Neural cell (in vitro differentiated cells): ENCODE data around the gene INTS6. TPM values are rescaled to one million over a fixed set of nuclear protein-coding genes. Genes with fewer than 3 reads are reported as not detected.

Experiments used
- H2AFZ ChIP-seq: fragments of 200-600, 300-800 bp; sonication (generic), shearing (Covaris generic); 2 replicates; pipeline ENCODE4 v1.6.0; 2014; ENCODE audit warnings: low read depth, mild to moderate bottlenecking, antibody characterized with exemption, low read length, moderate library complexity
- H3F3A ChIP-seq: fragments of 200-600 bp; shearing (Covaris generic); 2 replicates; pipeline ENCODE4 v1.6.1; 2016; ENCODE audit warnings: mild to moderate bottlenecking, moderate library complexity, mixed read lengths, antibody characterized with exemption, low read length; ENCODE audit not compliant: insufficient read depth, poor library complexity, severe bottlenecking
- H3K27ac ChIP-seq: fragments of 200-600, 300-800 bp; sonication (generic), shearing (Covaris generic); 2 replicates; pipeline ENCODE4 v1.5.1; 2014; ENCODE audit warnings: mild to moderate bottlenecking, low read length, moderate library complexity
- H3K27me3 ChIP-seq: fragments of 300-800, 200-600 bp; sonication (generic), shearing (Covaris generic); 2 replicates; pipeline ENCODE4 v1.6.0; 2014; ENCODE audit warnings: mild to moderate bottlenecking, low read depth, low read length, moderate library complexity; ENCODE audit not compliant: insufficient read depth
- H3K36me3 ChIP-seq: fragments of 300-800, 200-600 bp; sonication (generic), shearing (Covaris generic); 2 replicates; pipeline ENCODE4 v1.5.1; 2014; ENCODE audit warnings: mild to moderate bottlenecking, antibody characterized with exemption, low read length, moderate library complexity; ENCODE audit not compliant: insufficient read depth
- H3K4me2 ChIP-seq: fragments of 300-800, 200-600 bp; sonication (generic), shearing (Covaris generic); 2 replicates; pipeline ENCODE4 v1.6.0; 2014; ENCODE audit warnings: mild to moderate bottlenecking, low read length
- H3K4me3 ChIP-seq: fragments of 300-800, 200-600 bp; sonication (generic), shearing (Covaris generic); 2 replicates; pipeline ENCODE4 v1.5.1; 2014; ENCODE audit warnings: mild to moderate bottlenecking, low read length, moderate library complexity
- H3K79me2 ChIP-seq: fragments of 200-600 bp; shearing (Covaris generic); replicated peaks from 2 replicates; pipeline ENCODE4 v1.6.0; 2014; ENCODE audit warnings: mild to moderate bottlenecking, low read length, moderate library complexity; ENCODE audit not compliant: insufficient read depth
- H3K9ac ChIP-seq: fragments of 300-800, 200-600 bp; sonication (generic), shearing (Covaris generic); 2 replicates; pipeline ENCODE4 v1.6.1; 2016; ENCODE audit warnings: mild to moderate bottlenecking, low read length, mixed read lengths
- H3K9me2 ChIP-seq: fragments of 200-600 bp; shearing (Covaris generic); 2 replicates; pipeline ENCODE4 v1.6.1; 2016; ENCODE audit warnings: mild to moderate bottlenecking, low read length, mixed read lengths; ENCODE audit not compliant: insufficient read depth
- H3K9me3 ChIP-seq: fragments of 200-600, 300-800 bp; sonication (generic), shearing (Covaris generic); 2 replicates; pipeline ENCODE4 v1.6.1; 2016; ENCODE audit warnings: mild to moderate bottlenecking, mixed run types, low read length, moderate library complexity, mixed read lengths
- H4K20me1 ChIP-seq: fragments of 200-600 bp; shearing (Covaris generic); 2 replicates; pipeline ENCODE4 v1.6.1; 2016; ENCODE audit warnings: mild to moderate bottlenecking, mixed run types; ENCODE audit not compliant: insufficient read depth
- EP300 ChIP-seq: fragments of 450-650 bp; conservative IDR thresholded peaks from 2 replicates; pipeline ENCODE4 v1.6.1; 2014; ENCODE audit warnings: antibody characterized with exemption, mild to moderate bottlenecking, moderate library complexity; ENCODE audit not compliant: poor library complexity, severe bottlenecking
- EZH2 ChIP-seq: fragments of 200-600, 300-800 bp; shearing (Covaris generic), sonication (generic); IDR thresholded peaks from 2 replicates; pipeline ENCODE4 v1.6.1; 2014; ENCODE audit warnings: antibody characterized with exemption, low read length, borderline replicate concordance, mild to moderate bottlenecking; ENCODE audit not compliant: insufficient read depth, poor library complexity, severe bottlenecking
- MXI1 ChIP-seq: fragments of 450-650 bp; conservative IDR thresholded peaks from 2 replicates; pipeline ENCODE4 v1.6.1; 2014; ENCODE audit warnings: antibody characterized with exemption, mild to moderate bottlenecking; ENCODE audit not compliant: poor library complexity, severe bottlenecking
- POLR2AphosphoS5 ChIP-seq: IDR thresholded peaks from 2 replicates; pipeline ENCODE4 v1.6.1; 2012
- RAD21 ChIP-seq: fragments of 450-650 bp; conservative IDR thresholded peaks from 2 replicates; pipeline ENCODE4 v1.6.1; 2014; ENCODE audit warnings: antibody characterized with exemption, mild to moderate bottlenecking, moderate library complexity
- SMC3 ChIP-seq: fragments of 450-650 bp; conservative IDR thresholded peaks from 2 replicates; pipeline ENCODE4 v1.6.1; 2014; ENCODE audit warnings: antibody characterized with exemption, mild to moderate bottlenecking, moderate library complexity; ENCODE audit not compliant: poor library complexity
- TAF1 ChIP-seq: IDR thresholded peaks from 2 replicates; pipeline ENCODE4 v1.6.1; 2012; ENCODE audit warnings: low read depth
- polyA plus RNA-seq: library from polyadenylated mRNA; depleted of rRNA; stranded (reverse); fragments of >200 nt; gene quantifications from 2 replicates; pipeline ENCODE4 v1.2.3, GENCODE V29; 2014
- TF ChIP-seq, protein P1 (sequence below): fragments of 450-650 bp; IDR thresholded peaks from 2 replicates; pipeline ENCODE4 v1.5.1; 2014; ENCODE audit warnings: antibody characterized with exemption, mild to moderate bottlenecking, moderate library complexity; ENCODE audit not compliant: poor library complexity, severe bottlenecking
- TF ChIP-seq, protein P2 (sequence below): IDR thresholded peaks from 2 replicates; pipeline ENCODE4 v1.6.1; 2012; ENCODE audit warnings: borderline replicate concordance

Gene INTS6
- polyA plus RNA-seq, 1 donor from 2014 or later, result 22.6 TPM

DNA sequence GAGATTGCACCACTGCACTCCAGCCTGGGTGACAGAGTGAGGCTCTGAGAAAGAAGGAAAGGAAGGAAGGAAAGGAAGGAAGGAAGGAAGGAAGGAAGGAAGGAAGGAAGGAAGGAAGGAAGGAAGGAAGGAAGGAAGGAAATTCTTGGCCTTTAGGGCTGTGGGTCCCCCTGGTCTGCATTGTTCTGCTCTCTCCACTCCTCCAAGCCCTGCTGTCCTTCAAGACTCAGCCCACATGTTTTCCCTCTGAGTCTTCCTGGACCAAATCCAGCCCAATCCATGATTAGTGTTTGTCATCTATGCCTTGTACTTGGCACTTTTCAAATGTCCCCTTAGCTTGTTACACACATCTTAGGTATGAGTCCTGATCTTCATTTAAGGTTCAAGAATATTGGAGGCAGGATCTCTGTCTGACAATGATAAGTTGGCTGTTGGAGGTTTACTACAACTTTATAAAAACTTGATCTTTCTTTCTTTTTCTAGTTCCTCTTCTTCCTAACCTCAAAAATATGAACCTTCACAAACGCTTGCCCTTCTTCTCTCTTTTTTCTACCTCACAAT lies 48.8 kb upstream of the INTS6 start:
- no peak overlapping the region for H3K4me3 ChIP-seq
- no peaks in the 10 kb centered on the region for H4K20me1 ChIP-seq
- no peak overlapping the region for H3K4me2 ChIP-seq
- H3K27me3 ChIP-seq, result no peaks in the 10 kb centered on the region
- H3K27ac ChIP-seq, result no peak overlapping the region
- H3K9me3 ChIP-seq, result no peaks in the 10 kb centered on the region
- H3K79me2 ChIP-seq, result no peaks in the 10 kb centered on the region
- H3K9ac ChIP-seq, result no peak overlapping the region
- no peaks in the 10 kb centered on the region for H3K9me2 ChIP-seq
- TF ChIP-seq EP300, result no peak
- TF ChIP-seq POLR2AphosphoS5, result no peak
- TF ChIP-seq, protein P1, sequence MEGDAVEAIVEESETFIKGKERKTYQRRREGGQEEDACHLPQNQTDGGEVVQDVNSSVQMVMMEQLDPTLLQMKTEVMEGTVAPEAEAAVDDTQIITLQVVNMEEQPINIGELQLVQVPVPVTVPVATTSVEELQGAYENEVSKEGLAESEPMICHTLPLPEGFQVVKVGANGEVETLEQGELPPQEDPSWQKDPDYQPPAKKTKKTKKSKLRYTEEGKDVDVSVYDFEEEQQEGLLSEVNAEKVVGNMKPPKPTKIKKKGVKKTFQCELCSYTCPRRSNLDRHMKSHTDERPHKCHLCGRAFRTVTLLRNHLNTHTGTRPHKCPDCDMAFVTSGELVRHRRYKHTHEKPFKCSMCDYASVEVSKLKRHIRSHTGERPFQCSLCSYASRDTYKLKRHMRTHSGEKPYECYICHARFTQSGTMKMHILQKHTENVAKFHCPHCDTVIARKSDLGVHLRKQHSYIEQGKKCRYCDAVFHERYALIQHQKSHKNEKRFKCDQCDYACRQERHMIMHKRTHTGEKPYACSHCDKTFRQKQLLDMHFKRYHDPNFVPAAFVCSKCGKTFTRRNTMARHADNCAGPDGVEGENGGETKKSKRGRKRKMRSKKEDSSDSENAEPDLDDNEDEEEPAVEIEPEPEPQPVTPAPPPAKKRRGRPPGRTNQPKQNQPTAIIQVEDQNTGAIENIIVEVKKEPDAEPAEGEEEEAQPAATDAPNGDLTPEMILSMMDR, result no peak
- no peak for TF ChIP-seq EZH2
- TF ChIP-seq SMC3, result no peak
- TF ChIP-seq, protein P2, sequence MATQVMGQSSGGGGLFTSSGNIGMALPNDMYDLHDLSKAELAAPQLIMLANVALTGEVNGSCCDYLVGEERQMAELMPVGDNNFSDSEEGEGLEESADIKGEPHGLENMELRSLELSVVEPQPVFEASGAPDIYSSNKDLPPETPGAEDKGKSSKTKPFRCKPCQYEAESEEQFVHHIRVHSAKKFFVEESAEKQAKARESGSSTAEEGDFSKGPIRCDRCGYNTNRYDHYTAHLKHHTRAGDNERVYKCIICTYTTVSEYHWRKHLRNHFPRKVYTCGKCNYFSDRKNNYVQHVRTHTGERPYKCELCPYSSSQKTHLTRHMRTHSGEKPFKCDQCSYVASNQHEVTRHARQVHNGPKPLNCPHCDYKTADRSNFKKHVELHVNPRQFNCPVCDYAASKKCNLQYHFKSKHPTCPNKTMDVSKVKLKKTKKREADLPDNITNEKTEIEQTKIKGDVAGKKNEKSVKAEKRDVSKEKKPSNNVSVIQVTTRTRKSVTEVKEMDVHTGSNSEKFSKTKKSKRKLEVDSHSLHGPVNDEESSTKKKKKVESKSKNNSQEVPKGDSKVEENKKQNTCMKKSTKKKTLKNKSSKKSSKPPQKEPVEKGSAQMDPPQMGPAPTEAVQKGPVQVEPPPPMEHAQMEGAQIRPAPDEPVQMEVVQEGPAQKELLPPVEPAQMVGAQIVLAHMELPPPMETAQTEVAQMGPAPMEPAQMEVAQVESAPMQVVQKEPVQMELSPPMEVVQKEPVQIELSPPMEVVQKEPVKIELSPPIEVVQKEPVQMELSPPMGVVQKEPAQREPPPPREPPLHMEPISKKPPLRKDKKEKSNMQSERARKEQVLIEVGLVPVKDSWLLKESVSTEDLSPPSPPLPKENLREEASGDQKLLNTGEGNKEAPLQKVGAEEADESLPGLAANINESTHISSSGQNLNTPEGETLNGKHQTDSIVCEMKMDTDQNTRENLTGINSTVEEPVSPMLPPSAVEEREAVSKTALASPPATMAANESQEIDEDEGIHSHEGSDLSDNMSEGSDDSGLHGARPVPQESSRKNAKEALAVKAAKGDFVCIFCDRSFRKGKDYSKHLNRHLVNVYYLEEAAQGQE, result no peak
- no peak for TF ChIP-seq TAF1
- no peak for TF ChIP-seq RAD21
- no peaks in the 10 kb centered on the region for H3K36me3 ChIP-seq
- H2AFZ ChIP-seq, result no peak overlapping the region
- no peaks in the 10 kb centered on the region for H3F3A ChIP-seq

DNA sequence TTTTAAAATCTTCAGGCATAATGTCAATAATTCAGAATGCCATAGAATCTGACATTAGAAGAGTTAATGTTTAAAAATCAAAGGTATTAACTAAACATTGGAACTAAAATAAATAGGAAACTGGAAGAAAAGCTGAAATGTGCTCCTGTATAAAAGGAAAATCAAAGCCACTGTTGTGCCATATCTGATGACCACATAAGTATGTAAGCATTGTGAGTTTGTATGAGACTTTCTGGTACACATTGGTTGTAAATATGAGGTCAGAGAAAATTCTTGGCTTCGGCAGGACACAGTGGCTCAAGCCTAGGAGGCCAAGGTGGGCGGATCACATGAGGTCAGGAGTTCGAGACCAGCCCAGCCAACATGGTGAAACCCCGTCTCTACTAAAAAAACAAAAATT lies 48.3 kb upstream of the INTS6 start:
- no peaks in the 10 kb centered on the region for H4K20me1 ChIP-seq
- no peak overlapping the region for H3K4me2 ChIP-seq
- TF ChIP-seq, protein P2, result no peak
- TF ChIP-seq, protein P1, result no peak
- TF ChIP-seq EZH2, result no peak
- no peak for TF ChIP-seq MXI1
- TF ChIP-seq POLR2AphosphoS5, result no peak
- TF ChIP-seq EP300, result no peak
- TF ChIP-seq RAD21, result no peak
- TF ChIP-seq TAF1, result no peak
- TF ChIP-seq SMC3, result no peak
- no peaks in the 10 kb centered on the region for H3K79me2 ChIP-seq
- H3K9me3 ChIP-seq, result no peaks in the 10 kb centered on the region
- no peak overlapping the region for H3K27ac ChIP-seq
- H2AFZ ChIP-seq, result no peak overlapping the region
- H3K9me2 ChIP-seq, result no peaks in the 10 kb centered on the region
- H3F3A ChIP-seq, result no peaks in the 10 kb centered on the region
- no peak overlapping the region for H3K9ac ChIP-seq
- no peaks in the 10 kb centered on the region for H3K36me3 ChIP-seq
- no peaks in the 10 kb centered on the region for H3K27me3 ChIP-seq
- H3K4me3 ChIP-seq, result no peak overlapping the region
